ENCODE measurements around the gene RNPEP.
A peak's percentile ranks its signal among the peaks of the same experiment; 100 is the strongest.
"Not testable (repeated sequence)": the region's sequence is repeated elsewhere in the genome, so short reads cannot be mapped to it uniquely, and the experiment has no call there.

RNPEP gene

DNA sequence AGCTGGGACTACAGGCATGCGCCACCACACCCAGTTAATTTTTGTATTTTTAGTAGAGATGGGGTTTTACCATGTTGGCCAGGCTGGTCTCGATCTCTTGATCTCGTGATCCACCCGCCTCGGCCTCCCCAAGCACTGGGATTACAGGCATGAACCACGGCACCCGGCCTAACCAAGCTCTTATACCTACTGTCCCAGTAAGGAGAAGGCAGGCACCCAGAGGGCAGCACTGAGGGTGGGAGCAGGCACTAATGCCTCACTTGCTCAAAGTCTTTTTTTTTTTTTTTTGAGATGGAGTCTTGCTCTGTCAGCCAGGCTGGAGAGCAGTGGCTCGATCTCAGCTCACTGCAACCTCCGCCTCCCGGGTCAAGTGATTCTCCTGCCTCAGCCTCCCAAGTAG lies 42.1 kb upstream of the RNPEP start:
- CTCF ChIA-PET: interaction anchor here (0.9 to 1.4 kb wide), 3 partner anchors 32 to 63 kb away, joined by 3 to 4 read pairs (median 3); no protein-coding TSS in a partner anchor

DNA sequence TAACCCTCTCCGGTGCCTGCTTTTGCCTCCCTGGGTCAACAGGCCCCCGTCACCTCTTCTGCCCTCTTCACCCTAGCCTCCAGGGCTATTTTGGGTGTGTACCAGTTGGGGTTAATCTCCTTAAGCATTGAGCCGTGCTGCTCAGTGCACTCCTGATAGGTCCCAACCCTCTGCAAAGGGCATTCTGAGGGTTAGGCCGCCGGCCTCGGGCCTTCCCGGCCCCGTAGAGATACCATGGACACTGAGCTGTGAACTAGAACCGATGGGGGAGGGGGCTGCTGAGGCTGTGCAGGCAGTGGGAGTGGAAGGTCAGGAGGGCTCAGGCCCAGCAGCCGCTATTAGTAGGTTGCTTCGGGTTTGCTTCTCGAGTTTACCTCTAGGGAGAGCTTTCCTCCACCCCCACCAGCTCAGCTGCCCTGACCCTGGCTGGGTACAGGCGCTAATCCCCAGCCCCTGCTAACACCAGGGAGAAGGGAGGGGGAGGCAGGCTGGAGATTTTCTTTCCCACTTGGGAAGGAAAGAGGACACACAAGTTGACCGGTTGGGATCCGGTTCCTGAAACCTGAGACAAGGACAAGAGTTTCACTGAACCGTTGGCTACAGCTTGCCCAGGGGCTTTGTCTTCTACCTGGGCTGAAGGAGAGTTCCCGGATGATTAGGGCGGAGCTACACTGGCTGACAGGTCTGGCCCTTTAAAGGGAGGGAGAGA lies 40.9 kb upstream of the RNPEP start:
- WGBS (ENCODE audit: insufficient coverage): 95% methylated on average over 12 of the region's 18 CpGs
- Histone ChIP-seq H3K4me3 (ENCODE audit: control insufficient read depth in 1 of 7, extremely low read depth in 1 of 7, insufficient read depth in 4 of 7, low read depth in 2 of 7, low read length in 6 of 7) (no peak overlapping the region), H3K27ac (ENCODE audit: insufficient read depth in 1 of 2, low read depth in 1 of 2, low read length in 2 of 2, poor library complexity in 1 of 2, severe bottlenecking in 2 of 2) (peak overlapping the region in 1 of 2 experiments; percentile 47), H3K4me1 (ENCODE audit: control extremely low read depth in 1 of 4, control insufficient read depth in 4 of 4, insufficient read depth in 4 of 4, low read length in 3 of 4) (peaks cover 0 to 9% (median 6%) of the 10 kb centered on the region in 4 experiments), H3K27me3 (replicated peaks in 2 of 5; ENCODE audit: control insufficient read depth in 4 of 5, insufficient read depth in 5 of 5, low read length in 4 of 5) (peaks cover 8 to 31% (median 13%) of the 10 kb centered on the region in 5 experiments), H3K9me3 (ENCODE audit: control extremely low read depth in 1 of 5, control insufficient read depth in 4 of 5, insufficient read depth in 2 of 5, low read depth in 1 of 5, low read length in 4 of 5) (no peaks in the 10 kb centered on the region), H3K36me3 (ENCODE audit: control insufficient read depth in 4 of 4, insufficient read depth in 4 of 4, low read length in 3 of 4) (no peaks in the 10 kb centered on the region)
- ChIA-PET POLR2A (no interaction called here), CTCF (interaction anchor here (1.4 to 6.3 kb wide), 2 partner anchors 31 to 45 kb away, joined by 4 to 45 read pairs; no protein-coding TSS in a partner anchor)
- no peak for DNase-seq

More for the DNA sequence above, 42.1 kb upstream of the RNPEP start:
- POLR2A ChIA-PET: interaction anchor here (0.6 kb wide), 1 partner anchor 17 kb away, joined by 4 read pairs; no protein-coding TSS in a partner anchor
- DNase-seq; H3K27ac ChIP-seq (ENCODE audit: insufficient read depth in 1 of 2, low read depth in 1 of 2, low read length in 2 of 2, poor library complexity in 1 of 2, severe bottlenecking in 2 of 2); H3K9me3 ChIP-seq (ENCODE audit: control extremely low read depth in 1 of 5, control insufficient read depth in 4 of 5, insufficient read depth in 2 of 5, low read depth in 1 of 5, low read length in 4 of 5); H3K4me3 ChIP-seq (ENCODE audit: control insufficient read depth in 1 of 7, extremely low read depth in 1 of 7, insufficient read depth in 4 of 7, low read depth in 2 of 7, low read length in 6 of 7); H3K4me1 ChIP-seq (ENCODE audit: control extremely low read depth in 1 of 4, control insufficient read depth in 4 of 4, insufficient read depth in 4 of 4, low read length in 3 of 4); H3K36me3 ChIP-seq (ENCODE audit: control insufficient read depth in 4 of 4, insufficient read depth in 4 of 4, low read length in 3 of 4): not testable (repeated sequence)
- 100% methylated on average over 9 of the region's 10 CpGs for WGBS (ENCODE audit: insufficient coverage)
- H3K27me3 ChIP-seq (replicated peaks in 2 of 5; ENCODE audit: control insufficient read depth in 4 of 5, insufficient read depth in 5 of 5, low read length in 4 of 5): peaks cover 2 to 19% (median 6%) of the 10 kb centered on the region in 5 experiments

DNA sequence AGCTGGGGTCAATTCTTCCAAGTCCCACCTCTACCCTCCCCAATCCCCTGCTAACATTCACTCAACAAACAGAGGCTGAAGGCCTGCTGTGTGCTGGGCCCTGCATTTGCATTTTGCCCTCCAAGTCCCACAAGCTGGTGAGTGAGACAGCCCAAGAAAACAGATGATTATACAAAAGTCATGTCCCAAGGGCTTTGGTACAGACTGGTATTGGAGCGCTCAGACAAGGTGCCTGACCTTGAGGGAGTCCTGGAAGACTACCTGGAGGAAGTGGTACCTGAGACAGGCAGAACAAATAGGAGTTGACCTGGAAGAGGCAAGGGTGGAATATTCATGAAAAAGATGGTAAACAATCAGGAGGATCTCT lies 40.3 kb upstream of the RNPEP start:
- Histone ChIP-seq H3K4me3 (ENCODE audit: control insufficient read depth in 1 of 7, extremely low read depth in 1 of 7, insufficient read depth in 4 of 7, low read depth in 2 of 7, low read length in 6 of 7) (no peak overlapping the region), H3K36me3 (ENCODE audit: control insufficient read depth in 4 of 4, insufficient read depth in 4 of 4, low read length in 3 of 4) (no peaks in the 10 kb centered on the region), H3K9me3 (ENCODE audit: control extremely low read depth in 1 of 5, control insufficient read depth in 4 of 5, insufficient read depth in 2 of 5, low read depth in 1 of 5, low read length in 4 of 5) (no peaks in the 10 kb centered on the region), H3K27me3 (replicated peaks in 2 of 5; ENCODE audit: control insufficient read depth in 4 of 5, insufficient read depth in 5 of 5, low read length in 4 of 5) (peaks cover 8 to 37% (median 16%) of the 10 kb centered on the region in 5 experiments), H3K27ac (ENCODE audit: insufficient read depth in 1 of 2, low read depth in 1 of 2, low read length in 2 of 2, poor library complexity in 1 of 2, severe bottlenecking in 2 of 2) (peak overlapping the region in 1 of 2 experiments; percentile 47), H3K4me1 (ENCODE audit: control extremely low read depth in 1 of 4, control insufficient read depth in 4 of 4, insufficient read depth in 4 of 4, low read length in 3 of 4) (peaks cover 0 to 13% (median 10%) of the 10 kb centered on the region in 4 experiments)
- POLR2A ChIA-PET: no interaction called here
- no CpG with 5 or more reads among the region's 1 CpG for WGBS (ENCODE audit: insufficient coverage)
- CTCF ChIA-PET: interaction anchor here (6.3 kb wide), 1 partner anchor 46 kb away, joined by 45 read pairs; no protein-coding TSS in a partner anchor
- DNase-seq: no peak

DNA sequence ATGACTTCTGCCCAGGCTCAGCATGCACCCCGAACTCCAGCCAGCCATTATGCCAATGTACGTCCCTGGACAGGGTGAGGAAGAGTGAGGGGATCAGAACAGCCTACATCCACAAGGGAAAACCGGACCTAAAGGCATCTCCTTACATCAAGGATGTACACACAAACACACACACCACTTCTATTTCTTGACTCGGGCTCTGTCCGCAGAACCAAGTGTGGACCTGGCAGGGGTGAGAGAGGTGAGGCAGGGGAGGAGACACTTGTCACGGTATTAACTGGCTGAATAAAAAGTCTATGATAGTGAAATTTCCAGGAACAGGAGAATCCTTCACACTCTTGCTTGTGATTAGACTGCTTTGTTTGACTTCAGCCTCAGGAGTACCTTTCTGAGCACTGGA lies 38.4 kb upstream of the RNPEP start:
- WGBS (ENCODE audit: insufficient coverage): 100% methylated on average over 1 of the region's 6 CpGs
- Histone ChIP-seq H3K9me3 (ENCODE audit: control extremely low read depth in 1 of 5, control insufficient read depth in 4 of 5, insufficient read depth in 2 of 5, low read depth in 1 of 5, low read length in 4 of 5) (no peaks in the 10 kb centered on the region), H3K36me3 (ENCODE audit: control insufficient read depth in 4 of 4, insufficient read depth in 4 of 4, low read length in 3 of 4) (no peaks in the 10 kb centered on the region), H3K4me1 (ENCODE audit: control extremely low read depth in 1 of 4, control insufficient read depth in 4 of 4, insufficient read depth in 4 of 4, low read length in 3 of 4) (peaks cover 0 to 12% (median 9%) of the 10 kb centered on the region in 4 experiments), H3K27ac (ENCODE audit: insufficient read depth in 1 of 2, low read depth in 1 of 2, low read length in 2 of 2, poor library complexity in 1 of 2, severe bottlenecking in 2 of 2) (no peak overlapping the region), H3K27me3 (replicated peaks in 2 of 5; ENCODE audit: control insufficient read depth in 4 of 5, insufficient read depth in 5 of 5, low read length in 4 of 5) (peaks cover 12 to 45% (median 20%) of the 10 kb centered on the region in 5 experiments), H3K4me3 (ENCODE audit: control insufficient read depth in 1 of 7, extremely low read depth in 1 of 7, insufficient read depth in 4 of 7, low read depth in 2 of 7, low read length in 6 of 7) (no peak overlapping the region)
- ChIA-PET POLR2A (no interaction called here), CTCF (interaction anchor here (6.3 kb wide), 1 partner anchor 48 kb away, joined by 45 read pairs; no protein-coding TSS in a partner anchor)
- no peak for DNase-seq

DNA sequence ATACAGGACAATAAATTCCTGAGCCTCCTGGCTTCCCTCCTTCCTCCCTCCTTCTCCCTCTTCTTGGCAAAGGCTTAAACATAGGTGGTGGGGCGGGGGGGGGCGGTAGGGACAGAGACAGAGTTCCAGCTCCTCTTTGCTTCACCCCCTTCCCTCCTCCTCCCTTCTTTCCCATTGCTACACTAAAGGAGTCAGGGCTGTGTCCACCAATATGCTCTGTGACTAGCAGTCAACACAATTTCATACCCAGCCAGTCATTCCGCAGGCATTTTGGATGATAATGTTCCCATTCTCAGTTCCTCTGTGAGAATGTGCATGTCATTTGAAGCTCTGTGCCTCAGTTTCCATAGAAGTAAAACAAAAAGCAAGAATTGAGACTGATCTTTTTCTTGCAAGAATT lies 37.8 kb upstream of the RNPEP start:
- H3K9me3 ChIP-seq (ENCODE audit: control extremely low read depth in 1 of 5, control insufficient read depth in 4 of 5, insufficient read depth in 2 of 5, low read depth in 1 of 5, low read length in 4 of 5): no peaks in the 10 kb centered on the region
- no peak overlapping the region for H3K4me3 ChIP-seq (ENCODE audit: control insufficient read depth in 1 of 7, extremely low read depth in 1 of 7, insufficient read depth in 4 of 7, low read depth in 2 of 7, low read length in 6 of 7)
- DNase-seq: no peak
- H3K27me3 ChIP-seq (replicated peaks in 2 of 5; ENCODE audit: control insufficient read depth in 4 of 5, insufficient read depth in 5 of 5, low read length in 4 of 5): peaks cover 12 to 45% (median 22%) of the 10 kb centered on the region in 5 experiments
- ChIA-PET POLR2A (no interaction called here), CTCF (interaction anchor here (0.6 to 6.3 kb wide), 5 partner anchors 9 to 48 kb away, joined by 3 to 45 read pairs (median 6); no protein-coding TSS in a partner anchor)
- H3K4me1 ChIP-seq (ENCODE audit: control extremely low read depth in 1 of 4, control insufficient read depth in 4 of 4, insufficient read depth in 4 of 4, low read length in 3 of 4): peaks cover 0 to 12% (median 9%) of the 10 kb centered on the region in 4 experiments
- WGBS (ENCODE audit: insufficient coverage): 90% methylated on average over 1 of the region's 3 CpGs
- no peak overlapping the region for H3K27ac ChIP-seq (ENCODE audit: insufficient read depth in 1 of 2, low read depth in 1 of 2, low read length in 2 of 2, poor library complexity in 1 of 2, severe bottlenecking in 2 of 2)
- H3K36me3 ChIP-seq (ENCODE audit: control insufficient read depth in 4 of 4, insufficient read depth in 4 of 4, low read length in 3 of 4): no peaks in the 10 kb centered on the region

DNA sequence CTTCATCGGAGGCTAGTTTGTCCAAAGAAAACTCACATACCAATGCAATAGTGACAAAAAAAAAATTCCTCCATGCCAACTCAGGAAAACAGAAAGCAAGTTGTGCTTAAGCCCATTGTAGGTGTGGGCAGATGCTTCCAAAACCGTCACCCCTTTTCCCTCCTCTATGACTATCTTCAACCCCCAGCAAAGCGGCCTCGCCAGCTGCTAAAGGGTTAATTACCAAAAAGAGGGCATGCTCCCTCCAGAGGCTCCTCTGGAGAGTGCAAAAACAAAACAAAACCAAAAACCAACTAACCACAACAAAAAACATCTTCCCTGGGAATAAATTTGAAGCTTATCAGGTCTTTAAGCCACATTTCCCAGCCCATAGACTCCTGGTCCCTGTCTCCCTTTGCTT lies 37.3 kb upstream of the RNPEP start:
- CTCF ChIA-PET: interaction anchor here (0.7 to 6.3 kb wide), 10 partner anchors 9 to 95 kb away, joined by 3 to 45 read pairs (median 4); no protein-coding TSS in a partner anchor
- peak; percentile 21 to 49 (median 46) for DNase-seq
- POLR2A ChIA-PET: no interaction called here
- Histone ChIP-seq H3K4me3 (ENCODE audit: control insufficient read depth in 1 of 7, extremely low read depth in 1 of 7, insufficient read depth in 4 of 7, low read depth in 2 of 7, low read length in 6 of 7) (no peak overlapping the region), H3K36me3 (ENCODE audit: control insufficient read depth in 4 of 4, insufficient read depth in 4 of 4, low read length in 3 of 4) (no peaks in the 10 kb centered on the region), H3K27me3 (replicated peaks in 2 of 5; ENCODE audit: control insufficient read depth in 4 of 5, insufficient read depth in 5 of 5, low read length in 4 of 5) (peaks cover 12 to 45% (median 22%) of the 10 kb centered on the region in 5 experiments), H3K4me1 (ENCODE audit: control extremely low read depth in 1 of 4, control insufficient read depth in 4 of 4, insufficient read depth in 4 of 4, low read length in 3 of 4) (peaks cover 0 to 12% (median 9%) of the 10 kb centered on the region in 4 experiments), H3K9me3 (ENCODE audit: control extremely low read depth in 1 of 5, control insufficient read depth in 4 of 5, insufficient read depth in 2 of 5, low read depth in 1 of 5, low read length in 4 of 5) (no peaks in the 10 kb centered on the region), H3K27ac (ENCODE audit: insufficient read depth in 1 of 2, low read depth in 1 of 2, low read length in 2 of 2, poor library complexity in 1 of 2, severe bottlenecking in 2 of 2) (no peak overlapping the region)
- 60% methylated on average over 4 of the region's 4 CpGs for WGBS (ENCODE audit: insufficient coverage)

DNA sequence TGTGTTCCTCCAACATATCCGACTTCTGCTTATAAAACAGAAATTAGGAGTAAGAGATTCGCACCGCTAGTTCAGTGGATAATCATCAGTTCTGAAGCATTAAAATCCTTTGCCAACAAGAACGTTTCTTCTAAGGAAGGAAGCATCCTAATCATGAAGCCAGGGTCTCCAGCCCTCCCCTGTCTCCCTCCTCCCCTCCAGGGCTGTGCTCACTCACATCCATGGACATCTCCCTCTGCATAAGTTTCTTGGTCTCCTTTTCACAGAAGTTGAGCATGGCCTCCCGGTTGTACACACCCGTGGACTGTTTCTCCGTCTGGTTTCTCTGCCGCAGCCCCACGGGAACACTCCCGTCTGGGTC lies 36.6 kb upstream of the RNPEP start:
- H3K9me3 ChIP-seq (ENCODE audit: control extremely low read depth in 1 of 5, control insufficient read depth in 4 of 5, insufficient read depth in 2 of 5, low read depth in 1 of 5, low read length in 4 of 5): no peaks in the 10 kb centered on the region
- ChIA-PET POLR2A (no interaction called here), CTCF (interaction anchor here (0.7 to 6.3 kb wide), 15 partner anchors 8 to 96 kb away, joined by 3 to 45 read pairs (median 4); no protein-coding TSS in a partner anchor)
- peaks cover 0 to 12% (median 9%) of the 10 kb centered on the region in 4 experiments for H3K4me1 ChIP-seq (ENCODE audit: control extremely low read depth in 1 of 4, control insufficient read depth in 4 of 4, insufficient read depth in 4 of 4, low read length in 3 of 4)
- H3K36me3 ChIP-seq (ENCODE audit: control insufficient read depth in 4 of 4, insufficient read depth in 4 of 4, low read length in 3 of 4): no peaks in the 10 kb centered on the region
- 37% methylated on average over 10 of the region's 10 CpGs for WGBS (ENCODE audit: insufficient coverage)
- no peak for DNase-seq
- H3K27me3 ChIP-seq (replicated peaks in 2 of 5; ENCODE audit: control insufficient read depth in 4 of 5, insufficient read depth in 5 of 5, low read length in 4 of 5): peaks cover 12 to 45% (median 22%) of the 10 kb centered on the region in 5 experiments
- peak overlapping the region in 4 of 7 experiments; percentile 48 to 66 (median 62) for H3K4me3 ChIP-seq (ENCODE audit: control insufficient read depth in 1 of 7, extremely low read depth in 1 of 7, insufficient read depth in 4 of 7, low read depth in 2 of 7, low read length in 6 of 7)
- H3K27ac ChIP-seq (ENCODE audit: insufficient read depth in 1 of 2, low read depth in 1 of 2, low read length in 2 of 2, poor library complexity in 1 of 2, severe bottlenecking in 2 of 2): no peak overlapping the region

Measured in common myeloid progenitor, CD34-positive (primary cell).